Upper lobe of left lung (tissue), 6 donors: Measurements from ENCODE around the gene ATF1. TPM values are rescaled to one million over a fixed set of nuclear protein-coding genes. Genes with fewer than 3 reads are reported as not detected.
"Not testable (repeated sequence)": the region's sequence is repeated elsewhere in the genome, so short reads cannot be mapped to it uniquely, and the experiment has no call there.

ENCODE experiments used
- ATAC-seq, 2 donors: fragments of 200-7000 bp; cut with Tn5 transposase; one replicate each; pipeline ENCODE4 v1.9.1; 2022; ENCODE audit warnings: mild to moderate bottlenecking in 2 of 2, moderate library complexity in 2 of 2; ENCODE audit not compliant: low FRiP score in 2 of 2
- DNase-seq, 2 donors: peaks; one replicate each; pipeline ENCODE4 v3.0.0-alpha.2; 2019 to 2020
- H3K27ac ChIP-seq, 4 donors: fragments of 200-600 bp; sonication (generic); one replicate each; pipeline ENCODE4 v1.5.1; 2016 to 2019
- H3K27me3 ChIP-seq, 4 donors: fragments of 200-600 bp; sonication (generic); one replicate each; pipeline ENCODE4 v1.5.1; 2017 to 2019
- H3K36me3 ChIP-seq, 4 donors: fragments of 200-600 bp; sonication (generic); one replicate each; pipeline ENCODE4 v1.5.1; 2016 to 2019
- H3K4me1 ChIP-seq, 4 donors: fragments of 200-600 bp; sonication (generic); one replicate each; pipeline ENCODE4 v1.5.1; 2018 to 2019
- H3K4me3 ChIP-seq, 4 donors: fragments of 200-600 bp; sonication (generic); one replicate each; pipeline ENCODE4 v1.5.1; 2017 to 2019; ENCODE audit warnings: mild to moderate bottlenecking in 2 of 4, moderate library complexity in 1 of 4
- H3K9me3 ChIP-seq, 4 donors: fragments of 200-600 bp; sonication (generic); one replicate each; pipeline ENCODE4 v1.5.1; 2018 to 2019
- CTCF ChIP-seq, 6 experiments: fragments of 450-650 bp in 4 of 6; fragments of 200-600 bp in 2 of 6; sonication (generic) in 2 of 6; IDR thresholded peaks; one replicate each; pipeline ENCODE4 v1.5.1; 2016 to 2019; ENCODE audit warnings: antibody characterized with exemption in 6 of 6
- EP300 ChIP-seq, 4 donors: sonication (generic); formaldehyde crosslinking; IDR thresholded peaks; one replicate each; pipeline ENCODE4 v1.5.1; 2017; ENCODE audit warnings: antibody characterized with exemption in 4 of 4, control low read depth in 2 of 4
- POLR2A ChIP-seq, 4 donors: fragments of 450-650 bp; IDR thresholded peaks; one replicate each; pipeline ENCODE4 v1.5.1; 2016 to 2017; ENCODE audit warnings: antibody characterized with exemption in 4 of 4, mild to moderate bottlenecking in 2 of 4
- POLR2AphosphoS5 ChIP-seq, 2 donors: sonication (generic); formaldehyde crosslinking; IDR thresholded peaks; one replicate each; pipeline ENCODE4 v1.5.1; 2017; ENCODE audit warnings: antibody characterized with exemption in 2 of 2
- WGBS, 2 donors: methylation state at CpG; one replicate each; pipeline ENCODE4 v1.1.5; 2017 to 2018; 5-methylcytosine and 5-hydroxymethylcytosine counted together
- small RNA-seq, 4 donors: library from RNA; depleted of rRNA; stranded (forward); fragments of <200 nt; gene quantifications; one replicate each; pipeline ENCODE3, GENCODE V24; 2016
- total RNA-seq, 6 donors: library from RNA; depleted of rRNA in 4 of 6; stranded (reverse); fragments of >200 nt in 4 of 6; gene quantifications; one replicate each; pipeline versions ENCODE4 v1.1.0 to v1.2.1, GENCODE V29; 2016 to 2021
- donor health status: DM: no; HTN: no; CAD: no; lungs with moderate emphysema.
- donor health status: DM: no; HTN: yes; CAD: no; lungs with severe emphysema.

Gene ATF1
- total RNA-seq, 6 donors from 2014 or later = 23.0 to 48.1 (median 33.9) TPM

GRCh38 chr12:50865266-50865665 is 101.4 kb downstream of the ATF1 start:
- TF ChIP-seq POLR2A (IDR thresholded peaks at IDR 0.05) (no peak), CTCF (IDR thresholded peaks at IDR 0.05) (no peak), EP300 (IDR thresholded peaks at IDR 0.05) (no peak), POLR2AphosphoS5 (IDR thresholded peaks at IDR 0.05) (no peak)
- Histone ChIP-seq H3K4me1 (no peaks in the 10 kb centered on the region), H3K27me3 (no peaks in the 10 kb centered on the region), H3K9me3 (peaks cover 0 to 3% (median 0%) of the 10 kb centered on the region in 4 donors), H3K27ac (no peak overlapping the region), H3K36me3 (no peaks in the 10 kb centered on the region), H3K4me3 (no peak overlapping the region)
- WGBS, 2 donors = 89 to 90% methylated on average over 3 of the region's 3 CpGs
- ATAC-seq (no peak), DNase-seq (no peak)

- DNase-seq, H3K4me1 ChIP-seq, H3K36me3 ChIP-seq, ATAC-seq, H3K4me3 ChIP-seq, H3K27ac ChIP-seq, H3K9me3 ChIP-seq, H3K27me3 ChIP-seq: not testable (repeated sequence)
- 60 to 66% methylated on average over 2 of the region's 2 CpGs for WGBS, 2 donors
These were observed 105.0 kb downstream of the ATF1 start for GRCh38 chr12:50868881-50869280.

Small RNAs within 50 kb of the gene (small RNA-seq; reads per million reads assigned to genes)
- gene AC013244.2 = 0 reads per million in 4 donors
- 0 reads per million in 4 donors for gene RF00019
- 0 reads per million in 4 donors for gene RN7SL519P

Other genes with a start within 250 kb of the ATF1 start
- gene TMPRSS12, start 78.8 kb downstream of the ATF1 start, total RNA-seq = not detected
- not detected for gene HIGD1C, start 188.4 kb downstream of the ATF1 start, total RNA-seq